Uterus (tissue), 2 donors: ENCODE results near the gene KDM4C.

Source experiments
- POLR2A ChIP-seq, 2 donors: fragments of 450-650 bp; IDR thresholded peaks; one replicate each; pipeline ENCODE4 v1.6.1; 2016; ENCODE audit warnings: antibody characterized with exemption in 2 of 2, mild to moderate bottlenecking in 1 of 2, moderate library complexity in 1 of 2
- TF ChIP-seq, protein P1 (sequence below), 4 experiments: fragments of 200-600 bp in 2 of 4; fragments of 450-650 bp in 2 of 4; sonication (generic) in 2 of 4; IDR thresholded peaks; one replicate each; pipeline ENCODE4 v1.5.1; 2016 to 2019; ENCODE audit warnings: antibody characterized with exemption in 4 of 4, mild to moderate bottlenecking in 2 of 4, moderate library complexity in 1 of 4

DNA sequence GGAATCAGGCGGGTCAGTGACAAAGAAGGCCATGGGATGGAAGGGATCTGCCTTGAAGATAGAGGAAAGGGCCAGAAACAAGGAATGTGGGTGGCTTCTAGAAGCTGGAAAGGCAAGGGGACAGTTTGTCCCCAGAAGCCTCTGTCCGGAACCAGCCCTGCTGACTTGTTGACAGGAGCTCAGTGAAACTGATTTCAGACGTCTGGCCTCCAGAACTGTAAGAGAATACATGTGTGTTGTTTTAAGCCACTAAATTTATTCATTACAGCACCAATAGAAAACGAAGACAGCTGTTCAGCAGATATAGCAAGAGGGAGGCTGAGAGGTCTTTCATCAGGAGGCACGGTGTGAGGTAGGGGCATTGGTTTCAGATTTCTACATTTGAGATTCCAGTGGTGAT, 422.5 kb downstream of the KDM4C start:
- TF ChIP-seq, protein P1, sequence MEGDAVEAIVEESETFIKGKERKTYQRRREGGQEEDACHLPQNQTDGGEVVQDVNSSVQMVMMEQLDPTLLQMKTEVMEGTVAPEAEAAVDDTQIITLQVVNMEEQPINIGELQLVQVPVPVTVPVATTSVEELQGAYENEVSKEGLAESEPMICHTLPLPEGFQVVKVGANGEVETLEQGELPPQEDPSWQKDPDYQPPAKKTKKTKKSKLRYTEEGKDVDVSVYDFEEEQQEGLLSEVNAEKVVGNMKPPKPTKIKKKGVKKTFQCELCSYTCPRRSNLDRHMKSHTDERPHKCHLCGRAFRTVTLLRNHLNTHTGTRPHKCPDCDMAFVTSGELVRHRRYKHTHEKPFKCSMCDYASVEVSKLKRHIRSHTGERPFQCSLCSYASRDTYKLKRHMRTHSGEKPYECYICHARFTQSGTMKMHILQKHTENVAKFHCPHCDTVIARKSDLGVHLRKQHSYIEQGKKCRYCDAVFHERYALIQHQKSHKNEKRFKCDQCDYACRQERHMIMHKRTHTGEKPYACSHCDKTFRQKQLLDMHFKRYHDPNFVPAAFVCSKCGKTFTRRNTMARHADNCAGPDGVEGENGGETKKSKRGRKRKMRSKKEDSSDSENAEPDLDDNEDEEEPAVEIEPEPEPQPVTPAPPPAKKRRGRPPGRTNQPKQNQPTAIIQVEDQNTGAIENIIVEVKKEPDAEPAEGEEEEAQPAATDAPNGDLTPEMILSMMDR (IDR thresholded peaks at IDR 0.05) = no peak
- no peak for TF ChIP-seq POLR2A (IDR thresholded peaks at IDR 0.05)
